ENCODE data around the gene CHRM4.

DNA sequence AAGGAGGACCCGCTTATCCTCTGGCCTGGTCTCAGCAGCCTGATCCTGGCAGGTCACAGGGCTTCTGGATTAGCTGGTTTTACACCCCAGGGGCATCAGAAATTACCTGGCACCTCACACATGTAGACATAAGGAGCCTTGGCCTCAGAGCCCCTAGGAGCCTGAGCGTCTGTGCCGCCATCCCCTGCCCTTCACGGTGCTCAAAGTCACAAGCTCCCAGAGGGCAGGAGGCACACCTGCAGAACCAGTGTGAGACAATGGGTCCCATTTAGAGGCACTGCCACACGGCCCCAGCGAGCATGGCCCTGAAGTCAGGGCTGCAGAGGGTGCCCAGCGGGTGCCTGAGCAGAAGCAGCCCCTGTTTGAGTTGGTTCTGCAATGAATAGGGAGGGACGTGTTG is 40.4 kb downstream of the CHRM4 start:
- TF ChIP-seq YY1 (IDR thresholded peaks at IDR 0.05; ENCODE audit: insufficient read depth, insufficient replicate concordance, low read depth, low read length) (no peak), ZNF746 (CRISPR knock-in tag; IDR thresholded peaks at IDR 0.05) (no peak), AFF4 (CRISPR knock-in tag; IDR thresholded peaks at IDR 0.05) (no peak), EZH2 (conservative IDR thresholded peaks at IDR 0.05; ENCODE audit: low read depth, low read length) (no peak), FOXA3 (CRISPR knock-in tag; IDR thresholded peaks at IDR 0.05) (no peak), JUN (CRISPR knock-in tag; IDR thresholded peaks at IDR 0.05) (no peak)
- TF ChIP-seq, protein P1, sequence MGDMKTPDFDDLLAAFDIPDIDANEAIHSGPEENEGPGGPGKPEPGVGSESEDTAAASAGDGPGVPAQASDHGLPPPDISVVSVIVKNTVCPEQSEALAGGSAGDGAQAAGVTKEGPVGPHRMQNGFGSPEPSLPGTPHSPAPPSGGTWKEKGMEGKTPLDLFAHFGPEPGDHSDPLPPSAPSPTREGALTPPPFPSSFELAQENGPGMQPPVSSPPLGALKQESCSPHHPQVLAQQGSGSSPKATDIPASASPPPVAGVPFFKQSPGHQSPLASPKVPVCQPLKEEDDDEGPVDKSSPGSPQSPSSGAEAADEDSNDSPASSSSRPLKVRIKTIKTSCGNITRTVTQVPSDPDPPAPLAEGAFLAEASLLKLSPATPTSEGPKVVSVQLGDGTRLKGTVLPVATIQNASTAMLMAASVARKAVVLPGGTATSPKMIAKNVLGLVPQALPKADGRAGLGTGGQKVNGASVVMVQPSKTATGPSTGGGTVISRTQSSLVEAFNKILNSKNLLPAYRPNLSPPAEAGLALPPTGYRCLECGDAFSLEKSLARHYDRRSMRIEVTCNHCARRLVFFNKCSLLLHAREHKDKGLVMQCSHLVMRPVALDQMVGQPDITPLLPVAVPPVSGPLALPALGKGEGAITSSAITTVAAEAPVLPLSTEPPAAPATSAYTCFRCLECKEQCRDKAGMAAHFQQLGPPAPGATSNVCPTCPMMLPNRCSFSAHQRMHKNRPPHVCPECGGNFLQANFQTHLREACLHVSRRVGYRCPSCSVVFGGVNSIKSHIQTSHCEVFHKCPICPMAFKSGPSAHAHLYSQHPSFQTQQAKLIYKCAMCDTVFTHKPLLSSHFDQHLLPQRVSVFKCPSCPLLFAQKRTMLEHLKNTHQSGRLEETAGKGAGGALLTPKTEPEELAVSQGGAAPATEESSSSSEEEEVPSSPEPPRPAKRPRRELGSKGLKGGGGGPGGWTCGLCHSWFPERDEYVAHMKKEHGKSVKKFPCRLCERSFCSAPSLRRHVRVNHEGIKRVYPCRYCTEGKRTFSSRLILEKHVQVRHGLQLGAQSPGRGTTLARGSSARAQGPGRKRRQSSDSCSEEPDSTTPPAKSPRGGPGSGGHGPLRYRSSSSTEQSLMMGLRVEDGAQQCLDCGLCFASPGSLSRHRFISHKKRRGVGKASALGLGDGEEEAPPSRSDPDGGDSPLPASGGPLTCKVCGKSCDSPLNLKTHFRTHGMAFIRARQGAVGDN (CRISPR knock-in tag; IDR thresholded peaks at IDR 0.05) = no peak
- TF ChIP-seq, protein P2, sequence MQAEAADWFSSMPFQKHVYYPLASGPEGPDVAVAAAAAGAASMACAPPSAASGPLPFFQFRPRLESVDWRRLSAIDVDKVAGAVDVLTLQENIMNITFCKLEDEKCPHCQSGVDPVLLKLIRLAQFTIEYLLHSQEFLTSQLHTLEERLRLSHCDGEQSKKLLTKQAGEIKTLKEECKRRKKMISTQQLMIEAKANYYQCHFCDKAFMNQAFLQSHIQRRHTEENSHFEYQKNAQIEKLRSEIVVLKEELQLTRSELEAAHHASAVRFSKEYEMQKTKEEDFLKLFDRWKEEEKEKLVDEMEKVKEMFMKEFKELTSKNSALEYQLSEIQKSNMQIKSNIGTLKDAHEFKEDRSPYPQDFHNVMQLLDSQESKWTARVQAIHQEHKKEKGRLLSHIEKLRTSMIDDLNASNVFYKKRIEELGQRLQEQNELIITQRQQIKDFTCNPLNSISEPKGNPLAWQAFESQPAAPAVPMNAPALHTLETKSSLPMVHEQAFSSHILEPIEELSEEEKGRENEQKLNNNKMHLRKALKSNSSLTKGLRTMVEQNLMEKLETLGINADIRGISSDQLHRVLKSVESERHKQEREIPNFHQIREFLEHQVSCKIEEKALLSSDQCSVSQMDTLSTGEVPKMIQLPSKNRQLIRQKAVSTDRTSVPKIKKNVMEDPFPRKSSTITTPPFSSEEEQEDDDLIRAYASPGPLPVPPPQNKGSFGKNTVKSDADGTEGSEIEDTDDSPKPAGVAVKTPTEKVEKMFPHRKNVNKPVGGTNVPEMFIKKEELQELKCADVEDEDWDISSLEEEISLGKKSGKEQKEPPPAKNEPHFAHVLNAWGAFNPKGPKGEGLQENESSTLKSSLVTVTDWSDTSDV (CRISPR knock-in tag; IDR thresholded peaks at IDR 0.05) = no peak
